ENCODE data around the gene RFXAP. TPM values are rescaled to one million over a fixed set of nuclear protein-coding genes. Genes with fewer than 3 reads are reported as not detected.

The RFXAP gene
- total and polyA plus RNA-seq, 2 donors (not counting 3 experiments of a cell fraction or from before 2014, with no cell fraction given): 3.0 to 7.2 TPM

GRCh38 chr13:36769545-36769944 lies 49.5 kb upstream of the RFXAP start:
- no peak overlapping the region for H3K27ac ChIP-seq (ENCODE audit: insufficient read depth, low read depth, low read length)
- DNase-seq (ENCODE audit: low read depth, low spot score) (no peak), FAIRE-seq (no peak)
- no peak overlapping the region for H3K4me2 ChIP-seq (ENCODE audit: insufficient read depth, low read length)
- CTCF ChIA-PET: interaction anchor here (1.0 kb wide), 1 partner anchor 9 kb away, joined by 3 read pairs; no protein-coding TSS in a partner anchor
- BruUV-seq (replicated peaks): no TSS peak
- TF ChIP-seq POLR2A (IDR thresholded peaks at IDR 0.05; ENCODE audit: low read depth, low read length) (no peak), JUN (IDR thresholded peaks at IDR 0.05; ENCODE audit: borderline replicate concordance, insufficient read depth, insufficient read length, low read depth) (no peak), POLR2AphosphoS5 (IDR thresholded peaks at IDR 0.05; ENCODE audit: insufficient read depth, low read depth, low read length) (no peak), FOS (IDR thresholded peaks at IDR 0.05; ENCODE audit: borderline replicate concordance, insufficient read depth, low read length) (no peak)
- no peak overlapping the region for H3K9ac ChIP-seq (replicated peaks; ENCODE audit: extremely low read depth, insufficient read depth, low read length)
- POLR2A ChIA-PET: no interaction called here
- intact Hi-C loops (cut with micrococcal nuclease): no loop called here
- peaks cover 3 to 16% of the 10 kb centered on the region in 2 experiments for H3K27me3 ChIP-seq (ENCODE audit: control insufficient read depth in 2 of 2, insufficient read depth in 2 of 2, low read length in 2 of 2)
- no peaks in the 10 kb centered on the region for H3K79me2 ChIP-seq (ENCODE audit: control insufficient read depth, insufficient read depth, low read length)
- no peaks in the 10 kb centered on the region for H3K4me1 ChIP-seq (ENCODE audit: control insufficient read depth, extremely low read depth, insufficient read depth, low read length)
- H2AFZ ChIP-seq (ENCODE audit: low read depth, low read length): no peak overlapping the region
- no peaks in the 10 kb centered on the region for H3K9me1 ChIP-seq (replicated peaks; ENCODE audit: control insufficient read depth, extremely low read depth, insufficient read depth, low read length)
- dilution Hi-C loops (cut with MboI; ENCODE audit: extremely low pct_ligation_motif_present, low sequenced_read_pairs): no loop called here
- no peaks in the 10 kb centered on the region for H3K9me3 ChIP-seq (replicated peaks; ENCODE audit: control insufficient read depth, insufficient read depth, low read length)
- H4K20me1 ChIP-seq (replicated peaks; ENCODE audit: control insufficient read depth, extremely low read depth, insufficient read depth, low read length): no peaks in the 10 kb centered on the region
- H3K36me3 ChIP-seq (ENCODE audit: control insufficient read depth in 2 of 2, extremely low read depth in 1 of 2, insufficient read depth in 2 of 2, low read length in 2 of 2): no peaks in the 10 kb centered on the region
- no peak overlapping the region for H3K4me3 ChIP-seq (replicated peaks in 1 of 3; ENCODE audit: insufficient read depth in 1 of 3, low read depth in 1 of 3, low read length in 3 of 3)

- Histone ChIP-seq H3K4me1 (ENCODE audit: control insufficient read depth, extremely low read depth, insufficient read depth, low read length) (no peaks in the 10 kb centered on the region), H2AFZ (ENCODE audit: low read depth, low read length) (no peak overlapping the region), H3K9me1 (replicated peaks; ENCODE audit: control insufficient read depth, extremely low read depth, insufficient read depth, low read length) (no peaks in the 10 kb centered on the region), H3K4me3 (replicated peaks in 1 of 3; ENCODE audit: insufficient read depth in 1 of 3, low read depth in 1 of 3, low read length in 3 of 3) (no peak overlapping the region), H4K20me1 (replicated peaks; ENCODE audit: control insufficient read depth, extremely low read depth, insufficient read depth, low read length) (no peaks in the 10 kb centered on the region), H3K27ac (ENCODE audit: insufficient read depth, low read depth, low read length) (no peak overlapping the region), H3K9ac (replicated peaks; ENCODE audit: extremely low read depth, insufficient read depth, low read length) (no peak overlapping the region), H3K79me2 (ENCODE audit: control insufficient read depth, insufficient read depth, low read length) (no peaks in the 10 kb centered on the region), H3K9me3 (replicated peaks; ENCODE audit: control insufficient read depth, insufficient read depth, low read length) (no peaks in the 10 kb centered on the region), H3K27me3 (ENCODE audit: control insufficient read depth in 2 of 2, insufficient read depth in 2 of 2, low read length in 2 of 2) (peaks cover 5 to 16% of the 10 kb centered on the region in 2 experiments), H3K36me3 (ENCODE audit: control insufficient read depth in 2 of 2, extremely low read depth in 1 of 2, insufficient read depth in 2 of 2, low read length in 2 of 2) (no peaks in the 10 kb centered on the region), H3K4me2 (ENCODE audit: insufficient read depth, low read length) (no peak overlapping the region)
- ChIA-PET CTCF (no interaction called here), POLR2A (no interaction called here)
- no peak for TF ChIP-seq MYC (IDR thresholded peaks at IDR 0.05; ENCODE audit: low read depth, low read length)
- no peak for TF ChIP-seq CTCF (IDR thresholded peaks at IDR 0.05; ENCODE audit: extremely low read depth in 1 of 2, insufficient read depth in 1 of 2, low read depth in 1 of 2, low read length in 2 of 2)
- no peak for TF ChIP-seq POLR2AphosphoS5 (IDR thresholded peaks at IDR 0.05; ENCODE audit: insufficient read depth, low read depth, low read length)
- no peak for TF ChIP-seq JUN (IDR thresholded peaks at IDR 0.05; ENCODE audit: borderline replicate concordance, insufficient read depth, insufficient read length, low read depth)
- TF ChIP-seq GATA2 (IDR thresholded peaks at IDR 0.05; ENCODE audit: insufficient read depth, insufficient read length, low read depth, low read length): no peak
- TF ChIP-seq FOS (IDR thresholded peaks at IDR 0.05; ENCODE audit: borderline replicate concordance, insufficient read depth, low read length): no peak
- no peak for TF ChIP-seq EZH2 (IDR thresholded peaks at IDR 0.05; ENCODE audit: borderline replicate concordance, low read depth, low read length, severe bottlenecking)
- no peak for TF ChIP-seq MAX (IDR thresholded peaks at IDR 0.05; ENCODE audit: insufficient read depth, insufficient read length)
- TF ChIP-seq POLR2A (IDR thresholded peaks at IDR 0.05; ENCODE audit: low read depth, low read length): no peak
- intact Hi-C loops (cut with micrococcal nuclease): no loop called here
- dilution Hi-C loops (cut with MboI; ENCODE audit: extremely low pct_ligation_motif_present, low sequenced_read_pairs): no loop called here
- DNase-seq (ENCODE audit: low read depth, low spot score) (no peak), FAIRE-seq (no peak)
- no TSS peak for BruUV-seq (replicated peaks)
Observed at GRCh38 chr13:36770741-36771140, 48.3 kb upstream of the RFXAP start.
